H9 (cell line): ENCODE results near the gene ZSWIM6. TPM values are rescaled to one million over a fixed set of nuclear protein-coding genes. Genes with fewer than 3 reads are reported as not detected.

ENCODE experiments used
- DNase-seq: peaks from one replicate; pipeline ENCODE4 v3.0.0-alpha.2; 2017
- H2AFZ ChIP-seq: one replicate; pipeline ENCODE4 v1.6.1; 2013; ENCODE audit warnings: mild to moderate bottlenecking, low read length, control low read depth, moderate library complexity
- H2AK5ac ChIP-seq: 2 replicates; pipeline ENCODE4 v1.6.1; 2013; ENCODE audit warnings: low read length, control low read depth, mixed read lengths; ENCODE audit not compliant: insufficient read length
- H2BK120ac ChIP-seq: one replicate; pipeline ENCODE4 v1.6.1; 2013; ENCODE audit warnings: low read depth, mild to moderate bottlenecking, low read length, control low read depth, inconsistent platforms; ENCODE audit not compliant: poor library complexity, severe bottlenecking
- H2BK12ac ChIP-seq: 2 replicates; pipeline ENCODE4 v1.6.1; 2013; ENCODE audit warnings: low read length, control low read depth, mixed read lengths, low read depth; ENCODE audit not compliant: insufficient read length
- H2BK15ac ChIP-seq: 2 replicates; pipeline ENCODE4 v1.6.1; 2013; ENCODE audit warnings: low read depth, low read length, control low read depth
- H2BK20ac ChIP-seq: one replicate; pipeline ENCODE4 v1.6.1; 2013; ENCODE audit warnings: low read depth, mild to moderate bottlenecking, low read length, control low read depth, inconsistent platforms; ENCODE audit not compliant: poor library complexity, severe bottlenecking
- H2BK5ac ChIP-seq: 2 replicates; pipeline ENCODE4 v1.6.1; 2013; ENCODE audit warnings: low read length, control low read depth, mixed read lengths; ENCODE audit not compliant: insufficient read length
- H3K14ac ChIP-seq: 2 replicates; pipeline ENCODE4 v1.6.1; 2013; ENCODE audit warnings: low read length, control low read depth; ENCODE audit not compliant: insufficient read depth
- H3K18ac ChIP-seq: 2 replicates; pipeline ENCODE4 v1.6.1; 2013; ENCODE audit warnings: low read depth, mild to moderate bottlenecking, mixed read lengths, low read length, control low read depth; ENCODE audit not compliant: insufficient read length
- H3K23ac ChIP-seq: 2 replicates; pipeline ENCODE4 v1.6.1; 2013; ENCODE audit warnings: low read length, control low read depth, mixed read lengths, low read depth; ENCODE audit not compliant: insufficient read length
- H3K23me2 ChIP-seq: 2 replicates; pipeline ENCODE4 v1.6.1; 2013; ENCODE audit warnings: low read depth, mild to moderate bottlenecking, mixed read lengths, low read length, control low read depth; ENCODE audit not compliant: insufficient read length, poor library complexity, severe bottlenecking
- H3K27ac ChIP-seq: 2 replicates; pipeline ENCODE4 v1.5.1; 2013; ENCODE audit warnings: low read length, control low read depth, mixed read lengths, low read depth; ENCODE audit not compliant: insufficient read length
- H3K27me3 ChIP-seq: 2 replicates; pipeline ENCODE4 v1.6.1; 2013; ENCODE audit warnings: low read length, control low read depth, inconsistent platforms; ENCODE audit not compliant: insufficient read depth
- H3K4ac ChIP-seq: 2 replicates; pipeline ENCODE4 v1.6.1; 2013; ENCODE audit warnings: low read depth, mild to moderate bottlenecking, control low read depth, inconsistent platforms, low read length, moderate library complexity
- H3K4me1 ChIP-seq: 2 replicates; pipeline ENCODE4 v1.6.1; 2013; ENCODE audit warnings: low read length, control low read depth, inconsistent platforms; ENCODE audit not compliant: insufficient read depth
- H3K4me2 ChIP-seq: 2 replicates; pipeline ENCODE4 v1.6.1; 2013; ENCODE audit warnings: low read length, control low read depth, mixed read lengths; ENCODE audit not compliant: insufficient read length, insufficient read depth
- H3K56ac ChIP-seq: 2 replicates; pipeline ENCODE4 v1.6.1; 2013; ENCODE audit warnings: low read depth, mild to moderate bottlenecking, mixed read lengths, low read length, control low read depth; ENCODE audit not compliant: insufficient read length
- H3K79me1 ChIP-seq: 2 replicates; pipeline ENCODE4 v1.6.1; 2013; ENCODE audit warnings: low read depth, mild to moderate bottlenecking, moderate library complexity, low read length, control low read depth, inconsistent platforms; ENCODE audit not compliant: insufficient read depth, poor library complexity, severe bottlenecking
- H3K79me2 ChIP-seq: 2 replicates; pipeline ENCODE4 v1.6.1; 2013; ENCODE audit warnings: low read length, control low read depth, inconsistent platforms; ENCODE audit not compliant: insufficient read depth
- H3K9ac ChIP-seq: 2 replicates; pipeline ENCODE4 v1.6.1; 2013; ENCODE audit warnings: low read length, control low read depth, mixed read lengths; ENCODE audit not compliant: insufficient read length; ENCODE audit errors: extremely low read depth
- H3K9me3 ChIP-seq: one replicate; pipeline ENCODE4 v1.6.1; 2013; ENCODE audit warnings: low read depth, low read length, inconsistent platforms; ENCODE audit not compliant: control insufficient read depth
- H3T11ph ChIP-seq: one replicate; pipeline ENCODE4 v1.6.1; 2013; ENCODE audit warnings: mild to moderate bottlenecking, low read length, control low read depth, inconsistent platforms
- H4K20me1 ChIP-seq: one replicate; pipeline ENCODE4 v1.6.1; 2013; ENCODE audit not compliant: control insufficient read depth, insufficient read length, insufficient read depth
- H4K5ac ChIP-seq: 2 replicates; pipeline ENCODE4 v1.6.1; 2013; ENCODE audit warnings: low read depth, mild to moderate bottlenecking, mixed read lengths, low read length, control low read depth; ENCODE audit not compliant: insufficient read length
- H4K8ac ChIP-seq: replicated peaks from 2 replicates; pipeline ENCODE4 v1.6.1; 2013; ENCODE audit warnings: low read length, control low read depth, mixed read lengths, low read depth; ENCODE audit not compliant: insufficient read length
- H4K91ac ChIP-seq: 2 replicates; pipeline ENCODE4 v1.6.1; 2013; ENCODE audit warnings: low read depth, mild to moderate bottlenecking, moderate library complexity, mixed read lengths, low read length, control low read depth; ENCODE audit not compliant: insufficient read length
- H3K27ac Mint-ChIP-seq, 3 experiments: 2 replicates in 2 of 3; 3 replicates in 1 of 3; pipeline ENCODE4 v1.8.0; 2020 to 2021; ENCODE audit warnings: mixed read lengths in 3 of 3, mild to moderate bottlenecking in 1 of 3, moderate library complexity in 1 of 3
- H3K27me3 Mint-ChIP-seq: 2 replicates; pipeline ENCODE4 v1.8.0; 2021; ENCODE audit warnings: low read depth, mild to moderate bottlenecking, moderate library complexity, mixed read lengths
- H3K36me3 Mint-ChIP-seq, 3 experiments: 2 replicates in 2 of 3; 3 replicates in 1 of 3; pipeline ENCODE4 v1.8.0; 2020 to 2021; ENCODE audit warnings: low read depth in 3 of 3, mixed read lengths in 3 of 3; ENCODE audit not compliant: insufficient read depth in 1 of 3
- H3K4me1 Mint-ChIP-seq, 2 experiments: 2 replicates each; pipeline ENCODE4 v1.8.0; 2020; ENCODE audit warnings: mixed read lengths in 2 of 2
- H3K4me3 Mint-ChIP-seq, 2 experiments: 2 replicates in 1 of 2; 3 replicates in 1 of 2; pipeline ENCODE4 v1.8.0; 2020 to 2021; ENCODE audit warnings: mild to moderate bottlenecking in 2 of 2, mixed read lengths in 2 of 2, moderate library complexity in 1 of 2
- H3K9me3 Mint-ChIP-seq, 2 experiments: 2 replicates in 1 of 2; 3 replicates in 1 of 2; pipeline ENCODE4 v1.8.0; 2020; ENCODE audit warnings: mild to moderate bottlenecking in 2 of 2, mixed read lengths in 2 of 2, moderate library complexity in 1 of 2
- WGBS: extraction: QIAGEN DNeasy Blood & Tissue Kit; methylation state at CpG from one replicate; pipeline ENCODE4 v1.1.7; 2013; ENCODE audit warnings: missing lambda C conversion rate, low lambda C conversion rate, mixed read lengths; ENCODE audit not compliant: insufficient read length; ENCODE audit errors: extremely low coverage; 5-methylcytosine and 5-hydroxymethylcytosine counted together
- total RNA-seq: library from RNA; stranded (reverse); gene quantifications from 2 replicates; pipeline ENCODE4 v1.2.1, GENCODE V29; 2021
- TF ChIP-seq, protein P1 (sequence below): fragments of 200-600 bp; sonication (generic); conservative IDR thresholded peaks from 3 replicates; pipeline ENCODE4 v1.8.0; 2021; ENCODE audit warnings: antibody characterized with exemption, mild to moderate bottlenecking

Gene ZSWIM6
- total RNA-seq, 1 experiment from 2014 or later: 11.5 TPM

DNA sequence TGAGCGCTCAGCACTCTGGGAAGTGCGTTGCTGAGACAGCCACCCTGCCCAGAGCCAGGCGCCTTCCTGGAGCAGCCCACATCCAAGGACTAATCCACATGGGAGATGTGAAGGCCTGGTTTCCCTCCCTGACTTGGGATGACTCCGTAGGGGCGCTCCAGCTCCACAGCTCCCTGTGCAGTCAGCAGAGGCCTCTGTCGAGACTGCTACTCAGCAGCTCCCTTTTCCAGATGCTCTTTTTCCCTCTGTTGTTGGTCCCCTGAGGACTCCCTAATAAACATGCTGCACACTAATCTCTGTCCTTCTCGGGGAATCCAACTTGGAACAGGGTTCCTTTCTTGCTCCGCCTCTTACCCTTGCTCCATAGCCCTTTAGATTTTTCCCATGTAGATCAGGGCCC is 237.3 kb downstream of the ZSWIM6 start:
- Histone ChIP-seq H3K14ac (no peak overlapping the region), H2BK5ac (no peak overlapping the region), H2BK120ac (no peak overlapping the region), H4K8ac (no peak overlapping the region), H3K27me3 (no peaks in the 10 kb centered on the region), H3K18ac (no peak overlapping the region), H3K4me1 (no peaks in the 10 kb centered on the region), H2BK15ac (no peak overlapping the region), H3T11ph (no peak overlapping the region), H3K56ac (no peak overlapping the region), H3K9me3 (no peaks in the 10 kb centered on the region), H3K79me2 (no peaks in the 10 kb centered on the region), H3K4me2 (no peak overlapping the region), H4K20me1 (no peaks in the 10 kb centered on the region), H2BK20ac (no peak overlapping the region), H4K5ac (no peak overlapping the region), H3K79me1 (no peaks in the 10 kb centered on the region), H4K91ac (no peak overlapping the region), H3K27ac (no peak overlapping the region), H2AFZ (no peak overlapping the region), H3K4ac (no peak overlapping the region), H3K23me2 (no peaks in the 10 kb centered on the region), H3K9ac (no peak overlapping the region), H2BK12ac (no peak overlapping the region), H3K23ac (no peak overlapping the region), H2AK5ac (no peak overlapping the region)
- Mint-ChIP-seq H3K4me1 (no peaks in the 10 kb centered on the region), H3K4me3 (no peak overlapping the region), H3K36me3 (peaks cover 0 to 3% (median 0%) of the 10 kb centered on the region in 3 experiments; a peak in 1 of 7 replicates), H3K9me3 (no peaks in the 10 kb centered on the region), H3K27ac (no peak overlapping the region; a peak in 1 of 7 replicates), H3K27me3 (peaks cover 6% of the 10 kb centered on the region)
- no CpG with 5 or more reads among the region's 8 CpGs for WGBS
- no peak for DNase-seq
- TF ChIP-seq, protein P1, sequence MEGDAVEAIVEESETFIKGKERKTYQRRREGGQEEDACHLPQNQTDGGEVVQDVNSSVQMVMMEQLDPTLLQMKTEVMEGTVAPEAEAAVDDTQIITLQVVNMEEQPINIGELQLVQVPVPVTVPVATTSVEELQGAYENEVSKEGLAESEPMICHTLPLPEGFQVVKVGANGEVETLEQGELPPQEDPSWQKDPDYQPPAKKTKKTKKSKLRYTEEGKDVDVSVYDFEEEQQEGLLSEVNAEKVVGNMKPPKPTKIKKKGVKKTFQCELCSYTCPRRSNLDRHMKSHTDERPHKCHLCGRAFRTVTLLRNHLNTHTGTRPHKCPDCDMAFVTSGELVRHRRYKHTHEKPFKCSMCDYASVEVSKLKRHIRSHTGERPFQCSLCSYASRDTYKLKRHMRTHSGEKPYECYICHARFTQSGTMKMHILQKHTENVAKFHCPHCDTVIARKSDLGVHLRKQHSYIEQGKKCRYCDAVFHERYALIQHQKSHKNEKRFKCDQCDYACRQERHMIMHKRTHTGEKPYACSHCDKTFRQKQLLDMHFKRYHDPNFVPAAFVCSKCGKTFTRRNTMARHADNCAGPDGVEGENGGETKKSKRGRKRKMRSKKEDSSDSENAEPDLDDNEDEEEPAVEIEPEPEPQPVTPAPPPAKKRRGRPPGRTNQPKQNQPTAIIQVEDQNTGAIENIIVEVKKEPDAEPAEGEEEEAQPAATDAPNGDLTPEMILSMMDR: no peak
